Activated T-helper 17 cell treated with anti-CD3 and anti-CD28 coated beads, Interleukin-2, amount 50 U/mL, for 72 hours (primary cell): ENCODE measurements around the gene LACTB. TPM values are rescaled to one million over a fixed set of nuclear protein-coding genes. Genes with fewer than 3 reads are reported as not detected.

Experiments
- ATAC-seq: fragments of 150-1000 bp; cut with Tn5 transposase; replicated peaks from 2 replicates; pipeline ENCODE4 v1.10.0; 2021; ENCODE audit warnings: mild to moderate bottlenecking, moderate library complexity
- H3K27ac Mint-ChIP-seq: one replicate; pipeline ENCODE4 v1.8.0; 2022; ENCODE audit warnings: mixed read lengths
- H3K27me3 Mint-ChIP-seq: one replicate; pipeline ENCODE4 v1.8.0; 2022; ENCODE audit warnings: mixed read lengths
- H3K36me3 Mint-ChIP-seq: one replicate; pipeline ENCODE4 v1.8.0; 2022; ENCODE audit warnings: low read depth, mild to moderate bottlenecking, mixed read lengths
- H3K4me1 Mint-ChIP-seq: one replicate; pipeline ENCODE4 v1.8.0; 2022; ENCODE audit warnings: mixed read lengths
- H3K4me3 Mint-ChIP-seq: one replicate; pipeline ENCODE4 v1.8.0; 2022; ENCODE audit warnings: mild to moderate bottlenecking, mixed read lengths
- H3K9me3 Mint-ChIP-seq: one replicate; pipeline ENCODE4 v1.8.0; 2022; ENCODE audit warnings: mixed read lengths
- total RNA-seq, 2 donors: library from RNA; stranded (reverse); gene quantifications; one replicate each; pipeline ENCODE4 v1.2.3, GENCODE V29; 2022

The LACTB gene
- total RNA-seq, 2 donors from 2014 or later, result 20.3 to 26.0 TPM

DNA sequence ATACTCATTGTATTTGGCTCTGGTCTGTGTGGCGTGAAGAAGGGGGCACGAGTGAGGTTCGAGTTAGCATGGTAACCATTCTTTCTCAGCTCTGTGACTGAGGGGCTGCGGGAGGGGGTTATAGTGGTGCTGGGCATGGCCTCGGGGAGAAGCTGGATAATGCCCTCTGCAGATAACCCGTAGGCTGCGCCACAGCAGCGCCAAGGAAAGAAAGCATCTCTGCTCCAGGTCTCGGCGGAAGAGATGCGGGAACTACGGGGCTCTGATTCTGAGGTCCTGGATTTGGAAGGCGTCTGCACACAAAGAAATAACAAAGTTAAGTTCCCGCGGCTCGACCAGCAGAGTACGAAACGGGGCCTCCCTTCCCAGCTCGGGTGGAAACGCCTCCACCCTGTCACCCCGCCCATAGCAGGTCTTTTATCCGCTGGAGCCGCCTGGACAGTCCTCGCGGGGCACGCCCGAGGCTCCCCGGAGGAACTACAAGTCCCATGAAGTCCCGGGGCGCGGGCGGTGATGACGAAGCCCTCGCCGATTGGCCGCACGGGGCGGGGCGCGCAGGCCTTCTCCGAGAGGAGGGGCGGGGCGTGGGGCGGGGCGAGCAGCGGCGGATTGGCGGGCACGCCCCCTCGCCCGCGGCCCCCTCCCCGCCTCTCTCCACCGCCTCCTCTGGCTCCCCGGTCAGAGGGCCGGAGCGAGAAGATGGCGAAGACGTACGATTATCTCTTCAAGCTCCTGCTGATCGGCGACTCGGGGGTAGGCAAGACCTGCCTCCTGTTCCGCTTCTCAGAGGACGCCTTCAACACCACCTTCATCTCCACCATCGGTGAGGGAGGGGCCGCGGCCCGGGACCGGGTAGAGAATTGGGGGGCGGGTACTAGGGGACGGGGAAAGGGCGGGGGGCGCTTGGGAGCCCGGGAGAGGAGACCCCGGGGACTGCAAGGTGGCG lies 67.5 kb downstream of the LACTB start, which contains the start of gene RAB8B:
RAB8B (plus strand) TSS at position 681 of the 946 bp plus-strand sequence; CDS start at position 700, 19 bp downstream.
- ATAC-seq, result peak; percentile 80
- Mint-ChIP-seq H3K27ac (peak within 1 kb of the TSS; percentile 90), H3K4me1 (peaks cover 33% of the 10 kb centered on the region), H3K4me3 (peak within 1 kb of the TSS; percentile 92), H3K9me3 (no peaks in the 10 kb centered on the region), H3K27me3 (no peaks in the 10 kb centered on the region), H3K36me3 (peaks cover 51% of the 10 kb centered on the region)

DNA sequence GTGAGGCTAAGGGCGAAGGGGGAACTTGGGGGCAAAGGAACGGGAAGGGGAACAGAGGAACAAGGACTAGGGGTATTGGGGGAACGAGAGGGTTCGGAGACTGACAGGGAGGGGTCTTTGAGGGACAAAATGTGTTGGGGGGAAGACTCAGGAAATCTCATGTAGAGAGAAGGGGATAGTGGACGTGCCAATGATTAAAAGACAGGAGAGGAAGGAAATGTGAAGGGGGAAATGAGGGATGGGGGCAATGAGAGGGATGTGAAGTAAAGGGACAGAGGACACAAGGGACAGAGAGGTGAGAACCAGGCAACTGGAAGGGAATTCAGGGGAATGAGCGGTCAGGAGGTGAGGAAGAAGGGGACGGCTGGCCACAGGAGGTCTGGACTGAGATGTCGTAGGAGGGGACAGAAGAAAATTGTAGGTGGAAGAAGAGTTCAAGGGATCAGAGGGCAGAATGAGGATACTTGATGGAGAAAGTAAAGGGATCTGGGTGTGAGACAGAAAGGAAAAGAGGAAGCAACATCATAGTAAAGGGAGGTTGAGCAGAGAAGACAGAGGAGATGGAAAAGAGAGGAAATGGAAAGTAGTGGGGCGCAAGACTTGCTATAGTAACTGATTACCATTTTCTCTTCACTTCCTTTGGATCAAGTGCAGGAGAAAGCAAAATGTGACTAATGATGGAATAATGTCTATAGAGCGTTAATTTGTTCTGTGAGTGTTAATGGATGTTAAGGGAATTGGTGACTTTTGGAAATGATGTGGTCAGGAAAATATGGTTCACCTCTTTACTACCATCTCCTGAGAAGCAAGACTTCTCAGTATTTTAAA lies 68.5 kb downstream of the LACTB start:
- peaks cover 61% of the 10 kb centered on the region for H3K36me3 Mint-ChIP-seq
- H3K9me3 Mint-ChIP-seq, result no peaks in the 10 kb centered on the region
- no peaks in the 10 kb centered on the region for H3K27me3 Mint-ChIP-seq
- H3K27ac Mint-ChIP-seq, result peak overlapping the region; percentile 90
- ATAC-seq, result no peak
- H3K4me1 Mint-ChIP-seq, result peaks cover 38% of the 10 kb centered on the region
- H3K4me3 Mint-ChIP-seq, result peak overlapping the region; percentile 92

DNA sequence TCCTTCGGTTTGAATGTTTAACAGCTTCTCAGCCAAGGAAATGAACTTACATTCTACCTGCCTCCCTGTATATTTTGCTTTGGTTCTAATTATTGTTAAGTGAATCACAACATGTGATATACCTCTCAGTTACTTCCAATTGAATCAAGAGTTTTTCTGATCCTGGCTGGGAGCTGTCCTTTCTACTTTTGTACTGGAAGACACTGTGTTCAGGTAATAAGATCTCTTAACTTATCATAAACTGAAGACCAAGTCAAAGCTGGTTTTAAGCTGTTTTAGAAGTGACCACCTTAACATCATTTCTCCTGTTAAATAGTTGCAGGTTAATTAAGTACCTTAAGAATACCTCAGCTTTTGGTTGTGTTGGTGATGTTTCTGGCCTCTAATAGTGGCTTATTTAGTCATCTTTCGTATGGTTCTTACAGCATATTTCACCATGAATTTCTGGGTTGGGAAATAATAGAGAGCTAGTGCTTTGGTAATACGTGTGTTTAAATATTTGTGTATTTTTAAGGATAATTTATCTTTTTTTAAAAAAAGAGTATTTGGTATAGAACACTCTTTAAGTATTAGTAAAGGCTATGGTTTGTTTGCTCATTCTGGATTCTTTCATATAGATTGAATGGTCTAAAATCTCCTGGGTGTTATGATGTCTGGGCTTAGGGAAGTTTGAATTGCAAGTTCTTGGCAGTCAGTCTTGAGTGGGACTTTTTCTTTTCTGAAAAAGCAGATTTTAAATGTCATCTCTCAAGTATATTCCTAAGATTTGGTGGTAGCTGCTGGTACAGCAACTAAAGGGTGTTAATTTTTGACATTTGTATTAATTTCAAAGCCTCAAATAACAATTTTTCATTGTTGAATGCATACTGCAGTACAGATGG lies 69.3 kb downstream of the LACTB start:
- H3K27ac Mint-ChIP-seq, result peak overlapping the region; percentile 90
- peaks cover 47% of the 10 kb centered on the region for H3K4me1 Mint-ChIP-seq
- ATAC-seq, result no peak
- H3K4me3 Mint-ChIP-seq, result peak overlapping the region; percentile 92
- H3K9me3 Mint-ChIP-seq, result no peaks in the 10 kb centered on the region
- H3K27me3 Mint-ChIP-seq, result no peaks in the 10 kb centered on the region
- peaks cover 70% of the 10 kb centered on the region for H3K36me3 Mint-ChIP-seq

Other genes with a start within 250 kb of the LACTB start
- gene TPM1, start 79.1 kb upstream of the LACTB start, total RNA-seq, result 1 to 10 TPM; 3.0 to 9.7 TPM
- gene RPS27L, start 35.6 kb downstream of the LACTB start, total RNA-seq, result 100 to 1,000 TPM; 187 to 240 TPM
- gene RAB8B, start 67.7 kb downstream of the LACTB start, total RNA-seq, result 100 to 1,000 TPM in 1 of 2 donors, 10 to 100 TPM in 1; 68.1 to 185 TPM
- gene APH1B, start 155.7 kb downstream of the LACTB start, total RNA-seq, result 1 to 10 TPM; 7.8 to 8.7 TPM